ENCODE measurements around the gene ZNF746.

The ZNF746 gene

DNA sequence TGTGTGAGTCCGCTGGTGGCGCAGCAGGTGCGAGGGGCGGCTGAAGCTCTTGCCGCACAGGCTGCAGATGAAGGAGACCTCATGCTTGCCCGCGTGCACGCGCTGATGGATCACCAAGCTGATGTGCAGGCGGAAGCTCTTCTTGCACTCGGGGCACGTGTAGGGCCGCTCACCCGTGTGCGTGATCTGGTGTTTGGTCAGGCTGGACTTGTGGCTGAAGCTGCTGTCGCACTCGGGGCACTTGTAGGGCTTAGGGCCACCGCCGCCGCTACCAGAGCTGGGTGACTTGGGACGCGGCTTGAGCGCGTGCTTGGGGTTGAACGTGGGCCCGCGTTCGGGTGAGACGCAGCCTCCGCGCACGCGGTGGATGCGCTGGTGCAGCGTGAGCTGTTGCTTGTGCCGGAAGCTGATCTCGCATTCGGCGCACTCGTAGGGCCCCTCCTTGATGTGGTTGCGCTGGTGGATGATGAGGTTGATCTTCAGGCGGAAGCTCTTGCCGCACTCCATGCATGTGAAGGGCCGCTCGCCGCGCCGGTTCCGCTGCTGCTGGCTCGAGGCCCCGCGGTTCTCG, 65.4 kb downstream of the ZNF746 start:
- H3K27ac ChIP-seq (ENCODE audit: poor library complexity, severe bottlenecking): no peak overlapping the region
- no peaks in the 10 kb centered on the region for H3K4me1 ChIP-seq (ENCODE audit: insufficient read depth, poor library complexity, severe bottlenecking)
- no peaks in the 10 kb centered on the region for H3K9me3 ChIP-seq (ENCODE audit: severe bottlenecking)
- no peak for ATAC-seq (ENCODE audit: low read depth)
- TF ChIP-seq, protein P1, sequence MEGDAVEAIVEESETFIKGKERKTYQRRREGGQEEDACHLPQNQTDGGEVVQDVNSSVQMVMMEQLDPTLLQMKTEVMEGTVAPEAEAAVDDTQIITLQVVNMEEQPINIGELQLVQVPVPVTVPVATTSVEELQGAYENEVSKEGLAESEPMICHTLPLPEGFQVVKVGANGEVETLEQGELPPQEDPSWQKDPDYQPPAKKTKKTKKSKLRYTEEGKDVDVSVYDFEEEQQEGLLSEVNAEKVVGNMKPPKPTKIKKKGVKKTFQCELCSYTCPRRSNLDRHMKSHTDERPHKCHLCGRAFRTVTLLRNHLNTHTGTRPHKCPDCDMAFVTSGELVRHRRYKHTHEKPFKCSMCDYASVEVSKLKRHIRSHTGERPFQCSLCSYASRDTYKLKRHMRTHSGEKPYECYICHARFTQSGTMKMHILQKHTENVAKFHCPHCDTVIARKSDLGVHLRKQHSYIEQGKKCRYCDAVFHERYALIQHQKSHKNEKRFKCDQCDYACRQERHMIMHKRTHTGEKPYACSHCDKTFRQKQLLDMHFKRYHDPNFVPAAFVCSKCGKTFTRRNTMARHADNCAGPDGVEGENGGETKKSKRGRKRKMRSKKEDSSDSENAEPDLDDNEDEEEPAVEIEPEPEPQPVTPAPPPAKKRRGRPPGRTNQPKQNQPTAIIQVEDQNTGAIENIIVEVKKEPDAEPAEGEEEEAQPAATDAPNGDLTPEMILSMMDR (IDR thresholded peaks at IDR 0.05; ENCODE audit: poor library complexity, severe bottlenecking): no peak
- H3K27me3 ChIP-seq (ENCODE audit: insufficient read depth, poor library complexity, severe bottlenecking): no peaks in the 10 kb centered on the region
- no peak for DNase-seq (ENCODE audit: low spot score)
- H3K36me3 ChIP-seq (ENCODE audit: low read depth): peaks cover 36% of the 10 kb centered on the region
- H3K4me3 ChIP-seq (ENCODE audit: severe bottlenecking): no peak overlapping the region

DNA sequence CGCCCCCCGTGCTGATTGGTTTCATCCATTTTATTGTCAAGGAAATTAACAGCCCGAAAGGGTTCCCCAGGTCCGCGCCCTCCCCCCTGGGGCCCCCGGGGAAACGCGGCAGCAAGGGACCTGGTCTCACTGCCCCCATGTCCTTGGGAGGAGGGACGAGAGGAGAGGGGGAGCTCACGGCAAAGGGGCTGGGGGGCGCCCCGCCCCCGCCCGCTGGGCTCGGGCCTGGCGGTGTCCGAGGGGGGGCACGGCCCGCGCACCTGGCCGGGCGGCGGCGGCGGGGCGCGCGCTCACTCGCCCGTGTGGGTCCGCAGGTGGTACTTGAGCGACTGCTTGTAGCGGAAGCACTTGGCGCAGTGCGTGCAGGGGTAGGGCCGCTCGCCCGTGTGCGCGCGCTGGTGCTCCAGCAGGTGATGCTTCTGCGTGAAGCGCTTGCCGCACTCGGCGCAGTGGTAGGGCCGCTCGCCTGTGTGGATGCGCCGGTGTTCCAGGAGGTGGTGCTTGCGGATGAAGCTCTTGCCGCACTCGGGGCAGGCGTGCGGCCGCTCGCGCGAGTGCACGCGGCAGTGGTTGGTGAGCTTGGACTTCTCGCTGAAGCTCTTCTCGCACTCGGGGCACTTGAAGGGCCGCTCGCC, 66.0 kb downstream of the ZNF746 start:
- H3K27me3 ChIP-seq (ENCODE audit: insufficient read depth, poor library complexity, severe bottlenecking): no peaks in the 10 kb centered on the region
- H3K4me1 ChIP-seq (ENCODE audit: insufficient read depth, poor library complexity, severe bottlenecking): no peaks in the 10 kb centered on the region
- ATAC-seq (ENCODE audit: low read depth): no peak
- no peaks in the 10 kb centered on the region for H3K9me3 ChIP-seq (ENCODE audit: severe bottlenecking)
- peaks cover 36% of the 10 kb centered on the region for H3K36me3 ChIP-seq (ENCODE audit: low read depth)
- DNase-seq (ENCODE audit: low spot score): no peak
- TF ChIP-seq, protein P1 (IDR thresholded peaks at IDR 0.05; ENCODE audit: poor library complexity, severe bottlenecking): no peak
- no peak overlapping the region for H3K4me3 ChIP-seq (ENCODE audit: severe bottlenecking)
- H3K27ac ChIP-seq (ENCODE audit: poor library complexity, severe bottlenecking): no peak overlapping the region

DNA sequence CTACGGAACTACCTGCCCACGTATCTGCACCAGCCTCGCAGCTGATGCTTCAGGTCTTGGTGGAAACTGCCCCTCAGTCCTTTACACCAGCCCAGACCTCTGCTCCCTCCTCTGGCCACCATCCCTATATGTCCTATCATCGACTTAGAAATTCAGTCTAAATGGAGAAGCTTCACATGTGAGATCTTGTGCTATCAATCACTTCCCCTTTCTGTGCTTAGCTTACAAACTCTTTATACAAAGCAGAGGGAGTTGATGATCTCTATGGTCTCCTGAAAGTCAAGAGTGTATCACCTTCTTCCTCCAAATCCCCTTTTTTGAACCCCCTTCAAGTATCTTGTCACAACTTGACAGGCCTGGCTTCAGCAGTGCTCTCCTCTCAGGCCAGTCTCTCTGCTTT, 67.4 kb downstream of the ZNF746 start:
- Histone ChIP-seq H3K36me3 (ENCODE audit: low read depth) (peaks cover 24% of the 10 kb centered on the region), H3K27me3 (ENCODE audit: insufficient read depth, poor library complexity, severe bottlenecking) (no peaks in the 10 kb centered on the region), H3K27ac (ENCODE audit: poor library complexity, severe bottlenecking) (no peak overlapping the region), H3K9me3 (ENCODE audit: severe bottlenecking) (no peaks in the 10 kb centered on the region), H3K4me1 (ENCODE audit: insufficient read depth, poor library complexity, severe bottlenecking) (no peaks in the 10 kb centered on the region), H3K4me3 (ENCODE audit: severe bottlenecking) (no peak overlapping the region)
- ATAC-seq (ENCODE audit: low read depth) (no peak), DNase-seq (ENCODE audit: low spot score) (no peak)
- TF ChIP-seq, protein P1 (IDR thresholded peaks at IDR 0.05; ENCODE audit: poor library complexity, severe bottlenecking): no peak

DNA sequence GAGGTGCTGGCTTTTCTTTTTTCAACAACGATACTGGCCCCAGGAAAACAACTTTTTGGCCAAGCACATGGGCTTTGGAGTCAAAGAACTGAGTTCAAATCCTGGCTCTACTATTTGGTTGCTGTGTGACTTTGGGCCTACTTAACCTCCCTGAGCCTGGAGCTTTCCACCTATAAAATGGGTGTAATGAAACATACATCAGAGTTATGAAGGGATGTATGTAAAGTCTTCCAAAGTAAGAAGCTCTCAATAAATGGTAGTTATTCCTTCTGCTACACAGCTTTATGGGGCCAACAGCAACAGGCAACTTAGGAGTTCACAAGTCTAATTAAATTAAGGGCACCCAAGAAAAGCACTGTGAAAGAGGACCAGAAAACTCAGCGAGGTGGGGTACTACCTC, 69.7 kb downstream of the ZNF746 start:
- Histone ChIP-seq H3K4me1 (ENCODE audit: insufficient read depth, poor library complexity, severe bottlenecking) (no peaks in the 10 kb centered on the region), H3K27me3 (ENCODE audit: insufficient read depth, poor library complexity, severe bottlenecking) (no peaks in the 10 kb centered on the region), H3K36me3 (ENCODE audit: low read depth) (peaks cover 9% of the 10 kb centered on the region; the same call in 1 of the 2 replicates), H3K9me3 (ENCODE audit: severe bottlenecking) (no peaks in the 10 kb centered on the region), H3K4me3 (ENCODE audit: severe bottlenecking) (no peak overlapping the region), H3K27ac (ENCODE audit: poor library complexity, severe bottlenecking) (no peak overlapping the region)
- ATAC-seq (ENCODE audit: low read depth): no peak
- TF ChIP-seq, protein P1 (IDR thresholded peaks at IDR 0.05; ENCODE audit: poor library complexity, severe bottlenecking): no peak
- DNase-seq (ENCODE audit: low spot score): no peak

DNA sequence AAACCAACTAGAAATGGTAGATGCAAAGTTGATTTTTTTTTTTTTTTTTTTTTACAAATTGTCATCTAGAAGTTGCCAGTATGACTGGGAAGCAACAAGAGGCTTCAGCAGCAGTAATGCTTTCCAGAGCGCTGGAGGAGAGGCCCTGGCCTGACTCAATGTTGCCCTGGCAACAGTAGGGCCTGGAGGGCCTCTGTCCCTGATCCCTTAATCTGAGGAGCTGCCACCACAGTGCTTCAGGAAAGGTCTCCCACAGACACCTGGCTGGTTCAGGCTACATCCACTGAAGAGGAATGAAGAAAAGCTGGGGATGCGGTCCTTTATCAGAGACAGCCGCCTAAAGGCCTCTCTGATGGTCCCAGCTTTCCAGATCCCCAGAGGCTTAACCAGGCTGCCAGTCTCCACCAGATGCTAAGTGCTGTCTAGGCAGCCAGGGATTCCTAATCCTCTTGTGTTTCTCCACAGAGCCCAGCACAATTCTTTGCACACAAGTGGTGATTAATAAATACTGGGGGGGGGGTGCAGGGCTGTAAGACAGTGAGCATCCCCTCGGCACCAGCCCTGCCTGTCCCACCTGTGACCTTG, 70.4 kb downstream of the ZNF746 start:
- no peak overlapping the region for H3K27ac ChIP-seq (ENCODE audit: poor library complexity, severe bottlenecking)
- TF ChIP-seq, protein P1 (IDR thresholded peaks at IDR 0.05; ENCODE audit: poor library complexity, severe bottlenecking): no peak
- H3K9me3 ChIP-seq (ENCODE audit: severe bottlenecking): no peaks in the 10 kb centered on the region
- H3K36me3 ChIP-seq (ENCODE audit: low read depth): peaks cover 8% of the 10 kb centered on the region; the same call in 1 of the 2 replicates
- DNase-seq (ENCODE audit: low spot score) (no peak), ATAC-seq (ENCODE audit: low read depth) (no peak)
- H3K27me3 ChIP-seq (ENCODE audit: insufficient read depth, poor library complexity, severe bottlenecking): no peaks in the 10 kb centered on the region
- no peak overlapping the region for H3K4me3 ChIP-seq (ENCODE audit: severe bottlenecking)
- no peaks in the 10 kb centered on the region for H3K4me1 ChIP-seq (ENCODE audit: insufficient read depth, poor library complexity, severe bottlenecking)

Measured in RWPE2 (cell line).